Gastroesophageal sphincter (tissue), 4 donors: Measurements from ENCODE around the gene LYL1. TPM values are rescaled to one million over a fixed set of nuclear protein-coding genes. Genes with fewer than 3 reads are reported as not detected.

Source experiments
- ATAC-seq: fragments of 150-250 bp; one replicate; pipeline ENCODE4 v1.9.1; 2016; ENCODE audit warnings: mild to moderate bottlenecking, moderate library complexity
- H3K27ac ChIP-seq, 4 donors: fragments of 200-600 bp; sonication (generic) in 3 of 4; 1 replicate in 3 of 4; 2 replicates in 1 of 4; pipeline ENCODE4 v1.5.1; 2016 to 2019
- H3K27me3 ChIP-seq: fragments of 200-600 bp; sonication (generic); one replicate; pipeline ENCODE4 v1.5.1; 2019
- H3K36me3 ChIP-seq, 2 donors: fragments of 200-600 bp; sonication (generic); one replicate each; pipeline ENCODE4 v1.5.1; 2019; ENCODE audit warnings: control low read depth in 1 of 2
- H3K4me1 ChIP-seq, 3 donors: fragments of 200-600 bp; sonication (generic); 1 replicate in 2 of 3; 2 replicates in 1 of 3; pipeline ENCODE4 v1.5.1; 2016 to 2019; ENCODE audit warnings: control low read depth in 2 of 3
- H3K4me3 ChIP-seq, 2 donors: fragments of 200-600 bp; sonication (generic); one replicate each; pipeline ENCODE4 v1.5.1; 2019; ENCODE audit warnings: mild to moderate bottlenecking in 1 of 2, moderate library complexity in 1 of 2
- H3K9me3 ChIP-seq, 3 donors: fragments of 200-600 bp; sonication (generic); one replicate each; pipeline ENCODE4 v1.5.1; 2017 to 2019; ENCODE audit warnings: control low read depth in 2 of 3
- EP300 ChIP-seq: sonication (generic); formaldehyde crosslinking; IDR thresholded peaks from one replicate; pipeline ENCODE4 v1.6.1; 2017; ENCODE audit warnings: antibody characterized with exemption, mild to moderate bottlenecking
- POLR2A ChIP-seq, 2 donors: fragments of 450-650 bp; IDR thresholded peaks; one replicate each; pipeline ENCODE4 v1.6.1; 2017; ENCODE audit warnings: antibody characterized with exemption in 2 of 2, mild to moderate bottlenecking in 2 of 2, moderate library complexity in 1 of 2
- POLR2AphosphoS5 ChIP-seq: sonication (generic); formaldehyde crosslinking; IDR thresholded peaks from one replicate; pipeline ENCODE4 v1.6.1; 2017; ENCODE audit warnings: antibody characterized with exemption
- whole genome bisulfite sequencing, 2 donors: methylation state at CpG; one replicate each; pipeline ENCODE4 v1.1.5; 2018; ENCODE audit warnings: low coverage in 1 of 2; 5-methylcytosine and 5-hydroxymethylcytosine counted together
- total RNA-seq, 4 donors: library from RNA; depleted of rRNA; stranded (reverse); fragments of >200 nt; gene quantifications; one replicate each; pipeline ENCODE4 v1.1.0, GENCODE V29; 2016
- TF ChIP-seq, protein P1 (sequence below), 4 experiments: fragments of 200-600 bp in 2 of 4; fragments of 450-650 bp in 2 of 4; sonication (generic) in 1 of 4; IDR thresholded peaks; one replicate each; pipeline ENCODE4 v1.5.1; 2017 to 2019; ENCODE audit warnings: antibody characterized with exemption in 4 of 4, mild to moderate bottlenecking in 2 of 4, moderate library complexity in 2 of 4

The LYL1 gene
- total RNA-seq, 4 donors from 2014 or later = 9.9 to 11.8 (median 10.8) TPM

DNA sequence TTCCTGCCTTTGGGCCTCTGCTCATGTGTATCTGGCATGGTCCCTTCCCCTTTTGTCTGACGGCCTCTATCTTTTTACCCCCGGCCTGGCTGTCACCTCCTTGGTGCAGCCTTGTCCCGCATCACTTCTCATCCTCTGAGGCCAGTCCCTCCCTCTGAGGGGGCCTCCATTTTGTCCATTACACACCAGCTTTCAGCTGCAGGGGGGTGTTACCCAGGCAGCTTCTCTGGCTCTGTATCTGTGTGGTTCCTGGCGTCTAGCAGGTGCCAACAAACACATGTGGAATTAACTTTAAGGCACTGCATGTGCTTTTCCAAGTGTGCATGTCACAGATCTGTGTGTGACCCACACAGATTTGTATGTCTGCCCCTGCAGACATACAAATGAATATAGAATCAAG, 52.4 kb downstream of the LYL1 start:
- peak overlapping the region in 3 of 4 donors; percentile 95 to 98 (median 98) for H3K27ac ChIP-seq
- 36 to 37% methylated on average over 3 to 4 of the region's 4 CpGs for WGBS, 2 donors
- no peaks in the 10 kb centered on the region for H3K36me3 ChIP-seq
- no peaks in the 10 kb centered on the region for H3K9me3 ChIP-seq
- TF ChIP-seq POLR2AphosphoS5 = no peak
- no peak for TF ChIP-seq EP300
- TF ChIP-seq POLR2A (IDR thresholded peaks at IDR 0.05) = no peak
- TF ChIP-seq, protein P1, sequence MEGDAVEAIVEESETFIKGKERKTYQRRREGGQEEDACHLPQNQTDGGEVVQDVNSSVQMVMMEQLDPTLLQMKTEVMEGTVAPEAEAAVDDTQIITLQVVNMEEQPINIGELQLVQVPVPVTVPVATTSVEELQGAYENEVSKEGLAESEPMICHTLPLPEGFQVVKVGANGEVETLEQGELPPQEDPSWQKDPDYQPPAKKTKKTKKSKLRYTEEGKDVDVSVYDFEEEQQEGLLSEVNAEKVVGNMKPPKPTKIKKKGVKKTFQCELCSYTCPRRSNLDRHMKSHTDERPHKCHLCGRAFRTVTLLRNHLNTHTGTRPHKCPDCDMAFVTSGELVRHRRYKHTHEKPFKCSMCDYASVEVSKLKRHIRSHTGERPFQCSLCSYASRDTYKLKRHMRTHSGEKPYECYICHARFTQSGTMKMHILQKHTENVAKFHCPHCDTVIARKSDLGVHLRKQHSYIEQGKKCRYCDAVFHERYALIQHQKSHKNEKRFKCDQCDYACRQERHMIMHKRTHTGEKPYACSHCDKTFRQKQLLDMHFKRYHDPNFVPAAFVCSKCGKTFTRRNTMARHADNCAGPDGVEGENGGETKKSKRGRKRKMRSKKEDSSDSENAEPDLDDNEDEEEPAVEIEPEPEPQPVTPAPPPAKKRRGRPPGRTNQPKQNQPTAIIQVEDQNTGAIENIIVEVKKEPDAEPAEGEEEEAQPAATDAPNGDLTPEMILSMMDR (IDR thresholded peaks at IDR 0.05) = no peak
- no peak overlapping the region for H3K4me3 ChIP-seq
- peaks cover 22 to 100% (median 69%) of the 10 kb centered on the region in 3 donors for H3K4me1 ChIP-seq
- H3K27me3 ChIP-seq = no peaks in the 10 kb centered on the region
- ATAC-seq = no peak

Other genes with a start within 250 kb of the LYL1 start
- 10 to 100 TPM; 22.3 to 37.1 (median 32.9) TPM for gene DNASE2, start 221.4 kb downstream of the LYL1 start, total RNA-seq
- gene KLF1, start 215.7 kb downstream of the LYL1 start, total RNA-seq = not detected
- gene GCDH, start 211.7 kb downstream of the LYL1 start, total RNA-seq = 10 to 100 TPM; 46.7 to 87.6 (median 56.3) TPM
- under 1 TPM in 1 of 4 donors, not detected in 3; 0.62 TPM for gene SYCE2, start 183.6 kb downstream of the LYL1 start, total RNA-seq
- 10 to 100 TPM; 32.2 to 36.1 (median 33.2) TPM for gene FARSA, start 169.1 kb downstream of the LYL1 start, total RNA-seq
- 100 to 1,000 TPM; 218 to 410 (median 280) TPM for gene CALR, start 164.2 kb downstream of the LYL1 start, total RNA-seq
- gene RAD23A, start 157.0 kb downstream of the LYL1 start, total RNA-seq = 100 to 1,000 TPM; 133 to 219 (median 158) TPM
- 10 to 100 TPM; 32.2 to 43.6 (median 36.9) TPM for gene GADD45GIP1, start 145.6 kb downstream of the LYL1 start, total RNA-seq
- under 1 TPM in 1 of 4 donors, not detected in 3; 0.35 TPM for gene DAND5, start 133.3 kb downstream of the LYL1 start, total RNA-seq
- 100 to 1,000 TPM in 1 of 4 donors, 10 to 100 TPM in 3; 44.7 to 145 (median 72.4) TPM for gene NFIX, start 107.4 kb downstream of the LYL1 start, total RNA-seq
- gene TRMT1, start 13.9 kb upstream of the LYL1 start, total RNA-seq = 10 to 100 TPM; 25.7 to 30.0 (median 28.7) TPM
- gene NACC1, start 15.4 kb upstream of the LYL1 start, total RNA-seq = 10 to 100 TPM; 23.8 to 55.2 (median 26.2) TPM
- 10 to 100 TPM; 45.1 to 69.0 (median 53.0) TPM for gene STX10, start 47.5 kb upstream of the LYL1 start, total RNA-seq
- 10 to 100 TPM; 33.8 to 62.1 (median 48.0) TPM for gene IER2, start 47.6 kb upstream of the LYL1 start, total RNA-seq